Dermis blood vessel endothelial cell (primary cell): ENCODE data around the gene EIPR1. TPM values are rescaled to one million over a fixed set of nuclear protein-coding genes. Genes with fewer than 3 reads are reported as not detected.
A peak's percentile ranks its signal among the peaks of the same experiment; 100 is the strongest.

Experiments
- DNase-seq: peaks from one replicate; pipeline ENCODE4 v3.0.0; 2010
- total RNA-seq: library from RNA; depleted of rRNA; stranded (reverse); fragments of >200 nt; gene quantifications from 2 replicates; pipeline ENCODE4 v1.2.3, GENCODE V29; 2014

EIPR1 gene
- total RNA-seq: 39.3 and 61.2 TPM in 2 replicates

GRCh38 chr2:3377612-3378432 lies at the start of gene EIPR1:
Gene EIPR1, minus strand, starts transcription at chr2:3377818. Its CDS starts 129 bp downstream, at chr2:3377689.
- DNase-seq: peak; percentile 99

- no peak for DNase-seq
Measured at GRCh38 chr2:3427272-3427671, 49.7 kb upstream of the EIPR1 start.

GRCh38 chr2:3426615-3427014 lies 49.0 kb upstream of the EIPR1 start:
- DNase-seq: no peak

- DNase-seq: no peak
Measured at GRCh38 chr2:3424171-3424795, 46.7 kb upstream of the EIPR1 start.

- DNase-seq: peak; percentile 81
Measured at GRCh38 chr2:3423492-3424170, 46.0 kb upstream of the EIPR1 start.

GRCh38 chr2:3422161-3422779 lies 44.7 kb upstream of the EIPR1 start:
- DNase-seq: no peak

- DNase-seq: no peak
Measured at GRCh38 chr2:3421580-3421979, 44.0 kb upstream of the EIPR1 start.

GRCh38 chr2:3420769-3421397 lies 43.3 kb upstream of the EIPR1 start:
- DNase-seq: no peak

- DNase-seq: no peak
Measured at GRCh38 chr2:3420076-3420768, 42.6 kb upstream of the EIPR1 start.

GRCh38 chr2:3418766-3419404 lies 41.3 kb upstream of the EIPR1 start:
- DNase-seq: no peak

GRCh38 chr2:3414133-3414860 lies 36.7 kb upstream of the EIPR1 start:
- DNase-seq: no peak

- no peak for DNase-seq
Measured at GRCh38 chr2:3413697-3414096, 36.1 kb upstream of the EIPR1 start.

GRCh38 chr2:3411103-3411502 lies 33.5 kb upstream of the EIPR1 start:
- no peak for DNase-seq

GRCh38 chr2:3409627-3410170 lies 32.1 kb upstream of the EIPR1 start:
- no peak for DNase-seq

GRCh38 chr2:3408781-3409180 lies 31.2 kb upstream of the EIPR1 start:
- DNase-seq: no peak

GRCh38 chr2:3406501-3406900 lies 28.9 kb upstream of the EIPR1 start:
- no peak for DNase-seq

GRCh38 chr2:3405876-3406275 lies 28.3 kb upstream of the EIPR1 start:
- no peak for DNase-seq

- DNase-seq: no peak
Measured at GRCh38 chr2:3405307-3405706, 27.7 kb upstream of the EIPR1 start.

- no peak for DNase-seq
Measured at GRCh38 chr2:3404349-3404894, 26.8 kb upstream of the EIPR1 start.
